GM21423 (cell line): ENCODE results near the gene ARHGDIB.

ENCODE experiments used
- ATAC-seq: cut with Tn5 transposase; IDR thresholded peaks from one replicate; pipeline ENCODE4 v1.9.1; 2021; ENCODE audit warnings: mild to moderate bottlenecking, moderate library complexity; ENCODE audit not compliant: unreplicated experiment

The ARHGDIB gene

DNA sequence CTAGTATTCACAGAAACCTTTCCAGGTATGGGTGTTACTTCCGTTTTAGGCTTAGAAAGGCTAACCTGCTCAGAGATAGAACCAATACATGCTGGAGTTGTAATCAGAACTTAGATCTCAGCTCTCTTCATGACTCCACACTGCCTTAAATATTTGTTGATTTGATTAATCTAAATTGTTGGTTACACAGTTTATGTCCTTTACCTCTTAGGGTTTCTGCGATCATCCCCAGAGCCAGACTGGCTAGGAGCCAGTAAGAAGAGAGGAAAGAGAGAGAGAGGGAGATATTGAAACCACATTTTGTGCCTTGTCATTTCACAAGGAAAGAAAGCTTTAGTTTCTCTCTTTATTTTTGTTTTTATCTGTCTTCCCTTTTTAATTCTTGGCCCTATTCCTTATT lies 58.9 kb downstream of the ARHGDIB start:
- ATAC-seq, result no peak

DNA sequence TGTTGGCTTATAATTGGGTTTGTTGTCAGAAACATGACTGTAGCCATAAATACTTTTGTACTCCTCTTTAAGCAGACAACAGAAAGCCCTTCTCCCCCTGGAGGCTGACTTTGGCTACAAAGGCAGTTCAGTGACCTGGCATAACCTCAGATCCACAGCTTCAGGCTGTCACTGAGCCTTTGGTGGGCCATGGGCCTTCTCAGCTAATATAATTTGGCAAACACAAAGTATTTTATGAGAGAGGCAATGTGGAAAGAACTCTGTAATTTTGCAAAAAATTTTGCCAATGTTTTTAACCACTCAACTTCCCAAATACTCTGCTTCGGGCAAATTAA lies 60.2 kb downstream of the ARHGDIB start:
- ATAC-seq, result no peak

DNA sequence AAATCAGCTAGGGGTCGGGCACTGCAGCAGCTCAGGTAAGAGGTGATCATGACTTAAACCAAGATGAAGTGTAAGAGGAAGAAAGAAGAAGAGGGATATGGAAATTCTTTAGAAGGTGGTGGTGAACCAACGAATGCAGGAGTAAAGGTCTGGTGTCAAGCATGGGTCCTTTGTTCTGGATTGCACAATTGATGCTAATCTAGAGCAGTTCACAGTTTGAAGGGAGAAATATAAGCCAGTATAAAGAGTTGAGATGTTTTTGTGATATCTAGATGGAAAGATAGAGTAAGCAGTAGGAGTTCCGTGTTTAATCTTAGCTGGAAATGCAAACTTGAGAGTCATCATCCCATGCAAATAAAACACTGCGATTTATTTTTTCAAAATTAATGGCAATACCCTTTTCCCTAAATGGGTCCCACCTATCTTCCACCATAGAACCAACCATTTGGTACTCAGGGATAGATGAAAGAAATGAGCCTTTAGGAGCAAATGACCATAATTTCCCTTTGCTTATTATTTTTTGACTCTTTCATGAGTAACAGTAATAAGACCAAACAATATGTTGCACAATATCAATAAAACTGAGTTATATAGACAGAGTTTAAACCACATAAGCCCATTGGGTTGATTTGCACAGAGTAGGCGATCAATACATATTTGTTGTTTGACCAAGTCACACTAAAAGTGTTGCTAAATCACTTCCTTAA lies 60.7 kb downstream of the ARHGDIB start:
- no peak for ATAC-seq

DNA sequence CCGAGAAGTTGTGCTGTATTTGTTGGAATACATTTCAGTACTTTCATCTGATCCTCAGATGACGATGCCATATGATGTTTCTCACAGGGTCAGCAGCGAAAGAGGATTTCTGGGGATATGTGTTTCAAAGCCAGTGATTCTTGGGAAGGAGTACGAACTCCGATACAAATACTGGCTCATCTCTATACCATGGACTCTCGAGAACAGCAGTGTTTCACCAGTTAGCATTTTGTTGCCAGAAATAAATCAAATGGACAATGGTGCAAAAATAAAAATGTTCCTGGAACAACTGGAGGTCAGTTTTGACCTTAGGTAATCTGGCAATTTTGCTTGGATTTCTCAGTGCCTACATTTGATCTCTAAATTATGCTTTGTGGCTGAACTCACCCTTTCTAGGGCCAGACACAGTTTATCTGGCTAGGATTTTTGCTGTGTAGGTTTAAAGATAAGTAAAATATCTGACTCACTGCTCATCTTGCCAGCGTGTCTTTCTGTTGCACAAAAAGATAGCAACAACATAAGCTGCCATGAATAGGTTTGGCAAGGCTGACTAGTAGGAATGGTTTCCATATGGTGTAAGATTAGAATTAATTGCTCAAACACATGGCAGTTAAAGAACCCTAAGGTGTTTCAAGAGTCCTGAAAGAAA lies 64.8 kb downstream of the ARHGDIB start:
- ATAC-seq, result no peak

DNA sequence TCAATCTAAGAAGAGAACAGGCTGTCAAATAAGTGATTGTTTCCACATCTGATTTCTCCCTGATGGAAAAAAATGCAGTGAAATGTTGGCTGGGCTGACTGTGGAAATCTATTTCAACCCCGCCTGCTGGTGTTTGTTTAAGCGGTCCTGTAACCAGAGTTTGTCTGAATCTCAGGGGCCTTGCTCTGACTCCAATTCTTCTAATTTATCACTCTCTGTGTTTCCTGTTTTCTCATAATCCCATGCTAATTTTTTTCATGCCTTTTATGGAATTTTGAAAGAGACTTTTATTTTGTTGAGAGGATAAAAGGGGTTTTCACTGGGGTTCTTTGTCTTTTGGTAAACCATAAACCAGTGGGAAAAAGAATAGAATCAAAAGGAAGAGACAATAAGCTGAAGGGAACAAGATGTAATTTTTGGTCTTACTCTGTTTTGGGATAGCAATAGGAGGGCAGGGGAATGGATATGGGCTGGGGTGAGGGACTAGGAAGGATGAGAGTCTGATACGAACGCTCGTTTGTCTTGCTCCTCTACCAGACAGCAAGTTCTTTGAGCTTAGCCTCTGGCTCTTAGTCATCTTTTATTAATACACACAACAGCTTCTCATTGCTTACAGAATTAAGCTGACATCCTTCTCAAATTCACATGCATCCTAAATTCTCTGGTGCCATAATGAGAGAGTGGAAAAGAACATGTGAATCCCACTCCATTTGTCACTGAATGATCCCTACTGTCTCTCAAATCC lies 67.7 kb downstream of the ARHGDIB start:
- ATAC-seq, result no peak

DNA sequence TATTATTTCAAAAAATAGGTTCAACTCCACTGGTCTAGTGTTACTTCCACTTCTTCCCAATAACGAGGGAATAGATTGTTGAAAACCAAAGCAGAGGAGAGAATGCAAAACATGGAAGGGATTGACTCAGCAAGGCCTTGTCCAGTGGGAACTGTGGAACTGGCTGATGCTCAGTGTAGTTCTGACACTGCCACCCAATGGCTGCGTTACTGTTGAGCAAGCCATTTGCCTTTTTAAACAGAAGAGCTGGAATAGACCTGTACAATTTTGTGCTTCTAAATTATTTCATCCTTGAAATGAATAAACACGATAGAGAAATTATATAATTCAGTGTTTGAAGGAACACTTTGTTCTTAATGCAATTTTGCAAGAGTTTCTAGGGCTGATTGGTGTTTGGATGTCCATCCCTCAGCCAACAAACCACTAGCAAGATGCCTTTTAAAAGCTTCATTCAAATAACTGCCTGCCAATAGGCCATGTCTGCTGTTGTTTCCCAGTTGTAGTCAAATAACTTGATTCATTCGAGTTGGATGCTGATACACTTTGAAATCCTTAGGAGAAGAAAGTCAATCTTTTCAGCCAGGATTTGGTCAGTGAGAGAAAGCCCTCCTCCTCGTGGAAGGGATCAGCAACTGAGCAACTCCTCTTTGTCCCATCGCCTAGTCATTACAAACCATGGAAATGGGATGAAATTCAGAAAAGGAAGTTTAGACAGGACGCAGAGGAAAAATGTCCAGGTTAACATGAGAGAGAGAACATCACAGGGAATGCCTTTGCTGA lies 68.5 kb downstream of the ARHGDIB start:
- no peak for ATAC-seq
